ENCODE measurements around the gene PARL. TPM values are rescaled to one million over a fixed set of nuclear protein-coding genes. Genes with fewer than 3 reads are reported as not detected.

Gene PARL
- total RNA-seq, 2 donors from 2014 or later = 36.4 to 44.5 TPM

GRCh38 chr3:183896184-183896583 is 11.5 kb upstream of the PARL start:
- Histone ChIP-seq H3K4me1 (ENCODE audit: control insufficient read depth in 1 of 2, low read depth in 2 of 2) (no peaks in the 10 kb centered on the region), H3K36me3 (no peaks in the 10 kb centered on the region), H3K27ac (no peak overlapping the region), H3K4me3 (no peak overlapping the region), H3K27me3 (replicated peaks; ENCODE audit: insufficient read depth) (no peaks in the 10 kb centered on the region), H3K9me3 (no peaks in the 10 kb centered on the region)
- no peak for ATAC-seq (ENCODE audit: insufficient number of reproducible peaks, low FRiP score, low read depth)
- DNase-seq (ENCODE audit: low spot score) = no peak
- no peak for TF ChIP-seq CTCF (IDR thresholded peaks at IDR 0.05)

DNA sequence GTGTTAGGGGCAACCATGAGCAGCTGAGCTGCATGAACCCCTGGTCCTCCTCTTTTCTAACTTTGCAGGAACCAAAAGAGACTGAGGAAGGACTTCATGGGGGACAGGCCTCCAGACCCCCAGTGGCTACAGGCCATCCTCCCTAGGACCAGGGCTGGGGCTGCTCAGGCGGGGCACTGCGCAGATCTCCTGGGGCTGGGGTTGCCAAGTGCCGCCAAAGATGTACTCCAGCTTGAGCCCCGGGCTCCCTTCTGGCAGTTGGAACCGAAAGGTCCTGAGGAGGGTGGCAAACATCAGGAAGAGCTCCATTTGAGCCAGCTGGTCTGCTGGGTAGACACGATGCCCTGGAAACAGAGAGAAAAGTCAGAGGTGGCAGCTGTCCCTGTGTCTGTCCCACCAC is 11.1 kb upstream of the PARL start:
- H3K27ac ChIP-seq = no peak overlapping the region
- TF ChIP-seq CTCF (IDR thresholded peaks at IDR 0.05) = no peak
- no peak for ATAC-seq (ENCODE audit: insufficient number of reproducible peaks, low FRiP score, low read depth)

DNA sequence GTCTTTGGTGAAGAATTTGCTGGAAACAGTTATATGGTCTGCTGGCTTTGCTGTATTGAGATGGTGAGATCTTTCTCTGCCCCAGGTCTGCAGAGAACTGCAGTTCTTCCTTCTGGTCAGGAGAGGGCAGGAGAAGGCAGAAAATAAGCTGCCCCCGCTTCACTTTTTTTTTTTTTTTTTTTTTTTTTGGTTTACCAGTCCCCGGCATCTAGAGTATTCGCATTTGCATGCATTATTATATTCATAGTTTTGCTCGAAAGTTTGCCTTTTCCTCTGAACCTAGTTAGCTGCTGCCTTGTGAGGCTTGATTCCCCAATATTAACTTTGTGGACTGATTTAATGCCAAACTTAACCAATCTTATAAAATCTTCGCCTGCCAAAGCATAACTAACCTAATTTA is 10.6 kb upstream of the PARL start:
- Histone ChIP-seq H3K9me3 (no peaks in the 10 kb centered on the region), H3K27ac (no peak overlapping the region), H3K27me3 (replicated peaks; ENCODE audit: insufficient read depth) (no peaks in the 10 kb centered on the region), H3K4me1 (ENCODE audit: control insufficient read depth in 1 of 2, low read depth in 2 of 2) (no peaks in the 10 kb centered on the region), H3K4me3 (no peak overlapping the region), H3K36me3 (no peaks in the 10 kb centered on the region)
- DNase-seq (ENCODE audit: low spot score) = no peak
- ATAC-seq (ENCODE audit: insufficient number of reproducible peaks, low FRiP score, low read depth) = no peak
- TF ChIP-seq CTCF (IDR thresholded peaks at IDR 0.05) = peak; percentile 70

More for the DNA sequence above, 11.1 kb upstream of the PARL start:
- Histone ChIP-seq H3K9me3 (no peaks in the 10 kb centered on the region), H3K4me1 (ENCODE audit: control insufficient read depth in 1 of 2, low read depth in 2 of 2) (no peaks in the 10 kb centered on the region), H3K4me3 (no peak overlapping the region), H3K36me3 (no peaks in the 10 kb centered on the region), H3K27me3 (replicated peaks; ENCODE audit: insufficient read depth) (no peaks in the 10 kb centered on the region)
- DNase-seq (ENCODE audit: low spot score) = no peak

- no peaks in the 10 kb centered on the region for H3K36me3 ChIP-seq
- no peaks in the 10 kb centered on the region for H3K27me3 ChIP-seq (replicated peaks; ENCODE audit: insufficient read depth)
- no peak for TF ChIP-seq CTCF (IDR thresholded peaks at IDR 0.05)
- H3K4me1 ChIP-seq (ENCODE audit: control insufficient read depth in 1 of 2, low read depth in 2 of 2) = no peaks in the 10 kb centered on the region
- no peaks in the 10 kb centered on the region for H3K9me3 ChIP-seq
- no peak for ATAC-seq (ENCODE audit: insufficient number of reproducible peaks, low FRiP score, low read depth)
- no peak overlapping the region for H3K27ac ChIP-seq
- no peak for DNase-seq (ENCODE audit: low spot score)
- no peak overlapping the region for H3K4me3 ChIP-seq
Observed at GRCh38 chr3:183892610-183893214, 8.0 kb upstream of the PARL start.

- DNase-seq (ENCODE audit: low spot score) (no peak), ATAC-seq (ENCODE audit: insufficient number of reproducible peaks, low FRiP score, low read depth) (no peak)
- Histone ChIP-seq H3K36me3 (no peaks in the 10 kb centered on the region), H3K27me3 (replicated peaks; ENCODE audit: insufficient read depth) (no peaks in the 10 kb centered on the region), H3K9me3 (no peaks in the 10 kb centered on the region), H3K4me3 (no peak overlapping the region), H3K27ac (no peak overlapping the region), H3K4me1 (ENCODE audit: control insufficient read depth in 1 of 2, low read depth in 2 of 2) (peaks cover 14 to 21% of the 10 kb centered on the region in 2 donors)
- no peak for TF ChIP-seq CTCF (IDR thresholded peaks at IDR 0.05)
Observed at GRCh38 chr3:183885766-183886165, 1.1 kb upstream of the PARL start.
